ENCODE results near the gene SLC18A2. TPM values are rescaled to one million over a fixed set of nuclear protein-coding genes. Genes with fewer than 3 reads are reported as not detected.
"Not testable (repeated sequence)": the region's sequence is repeated elsewhere in the genome, so short reads cannot be mapped to it uniquely, and the experiment has no call there.

Gene SLC18A2
- total RNA-seq, 4 donors from 2014 or later = 0.27 to 0.75 (median 0.64) TPM; not detected in 1

GRCh38 chr10:117224881-117225280, 16.0 kb upstream of the SLC18A2 start:
- no peaks in the 10 kb centered on the region for H3K9me3 ChIP-seq
- H3K27me3 ChIP-seq = peaks cover 30% of the 10 kb centered on the region
- in situ Hi-C loops (cut with MboI; ENCODE audit: low pct_ligation_motif_present in 1 of 4, low pct_unique_long_range_greater_than_20kb in 1 of 4, low sequenced_read_pairs in 3 of 4) = loop anchor here in 3 of 4 donors (25.0 kb wide), 3 partner anchors 212 to 1012 kb away; no protein-coding TSS in a partner anchor

GRCh38 chr10:117226813-117227451, 14.0 kb upstream of the SLC18A2 start:
- no peak overlapping the region for H3K4me3 ChIP-seq
- peaks cover 34% of the 10 kb centered on the region for H3K27me3 ChIP-seq
- no peaks in the 10 kb centered on the region for H3K36me3 ChIP-seq
- no peaks in the 10 kb centered on the region for H3K9me3 ChIP-seq
- no peak for TF ChIP-seq EP300 (IDR thresholded peaks at IDR 0.05; ENCODE audit: low read depth)
- peak in 4 of 5 experiments; percentile 36 to 46 (median 44) for TF ChIP-seq CTCF (IDR thresholded peaks at IDR 0.05)
- DNase-seq = peak; percentile 25
- in situ Hi-C loops (cut with MboI; ENCODE audit: low pct_ligation_motif_present in 1 of 4, low pct_unique_long_range_greater_than_20kb in 1 of 4, low sequenced_read_pairs in 3 of 4) (no loop called here), intact Hi-C loops (cut with DNase I; ENCODE audit: low total_unique reads) (no loop called here)
- H3K27ac ChIP-seq = no peak overlapping the region
- no peaks in the 10 kb centered on the region for H3K4me1 ChIP-seq
- WGBS, 2 donors (ENCODE audit: low coverage in 1 of 2) = 15 to 30% methylated on average over 6 to 10 of the region's 10 CpGs

More at GRCh38 chr10:117224881-117225280, 16.0 kb upstream of the SLC18A2 start:
- no peak overlapping the region for H3K4me3 ChIP-seq
- WGBS, 2 donors (ENCODE audit: low coverage in 1 of 2) = 82% methylated on average over 3 of the region's 3 CpGs; no CpG with 5 or more reads in 1 of the 2 donors
- TF ChIP-seq EP300 (IDR thresholded peaks at IDR 0.05; ENCODE audit: low read depth) (no peak), POLR2A (IDR thresholded peaks at IDR 0.05) (no peak), CTCF (IDR thresholded peaks at IDR 0.05) (no peak), POLR2AphosphoS5 (IDR thresholded peaks at IDR 0.05) (no peak)
- no peak overlapping the region for H3K27ac ChIP-seq
- no peak for DNase-seq
- intact Hi-C loops (cut with DNase I; ENCODE audit: low total_unique reads) = no loop called here
- no peaks in the 10 kb centered on the region for H3K4me1 ChIP-seq
- H3K36me3 ChIP-seq = no peaks in the 10 kb centered on the region

- Histone ChIP-seq H3K4me1 (no peaks in the 10 kb centered on the region), H3K4me3 (no peak overlapping the region), H3K9me3 (no peaks in the 10 kb centered on the region), H3K27ac (no peak overlapping the region), H3K36me3 (no peaks in the 10 kb centered on the region), H3K27me3 (peaks cover 34% of the 10 kb centered on the region)
- no peak for TF ChIP-seq POLR2AphosphoS5 (IDR thresholded peaks at IDR 0.05)
- TF ChIP-seq EP300 (IDR thresholded peaks at IDR 0.05; ENCODE audit: low read depth) = no peak
- TF ChIP-seq CTCF (IDR thresholded peaks at IDR 0.05) = no peak
- TF ChIP-seq POLR2A (IDR thresholded peaks at IDR 0.05) = no peak
- intact Hi-C loops (cut with DNase I; ENCODE audit: low total_unique reads) (no loop called here), in situ Hi-C loops (cut with MboI; ENCODE audit: low pct_ligation_motif_present in 1 of 4, low pct_unique_long_range_greater_than_20kb in 1 of 4, low sequenced_read_pairs in 3 of 4) (no loop called here)
- DNase-seq = no peak
These were observed 12.7 kb upstream of the SLC18A2 start for GRCh38 chr10:117228210-117228609.

- H3K9me3 ChIP-seq; H3K36me3 ChIP-seq; H3K4me3 ChIP-seq; intact Hi-C loops (cut with DNase I; ENCODE audit: low total_unique reads); DNase-seq; in situ Hi-C loops (cut with MboI; ENCODE audit: low pct_ligation_motif_present in 1 of 4, low pct_unique_long_range_greater_than_20kb in 1 of 4, low sequenced_read_pairs in 3 of 4); H3K27ac ChIP-seq; H3K4me1 ChIP-seq: not testable (repeated sequence)
- WGBS, 2 donors (ENCODE audit: low coverage in 1 of 2) = 86 to 90% methylated on average over 3 to 4 of the region's 4 CpGs
- H3K27me3 ChIP-seq = peaks cover 34% of the 10 kb centered on the region
These were observed 10.8 kb upstream of the SLC18A2 start for GRCh38 chr10:117230107-117230506.

All from transverse colon (tissue), 4 donors.